ENCODE measurements around the gene LHFPL2. TPM values are rescaled to one million over a fixed set of nuclear protein-coding genes. Genes with fewer than 3 reads are reported as not detected.

Gene LHFPL2
- total and polyA plus RNA-seq, 9 of the 15 experiments (the other 6 are each of a cell fraction or from before 2014, with no cell fraction given) = 1.0 to 6.6 (median 4.6) TPM

DNA sequence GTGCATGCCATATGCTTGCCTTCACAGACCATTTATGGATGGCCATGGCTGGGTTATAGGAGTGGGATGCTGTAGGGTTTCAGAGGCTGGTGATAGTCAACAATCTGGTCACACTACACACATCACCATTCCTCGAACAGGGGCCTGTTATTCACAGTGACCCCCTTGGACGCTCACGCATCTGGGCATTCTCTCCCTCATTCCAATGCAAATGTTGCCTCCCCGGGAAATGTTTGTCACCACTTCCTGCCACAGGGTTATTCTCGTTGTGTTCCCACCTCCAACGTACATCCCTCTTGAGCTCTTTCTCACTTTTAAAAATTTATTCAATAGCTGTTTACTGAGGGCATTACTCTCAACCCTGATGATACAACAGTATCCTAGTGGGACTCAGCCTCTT, 152.8 kb downstream of the LHFPL2 start (continued):
- TF ChIP-seq, protein P1, sequence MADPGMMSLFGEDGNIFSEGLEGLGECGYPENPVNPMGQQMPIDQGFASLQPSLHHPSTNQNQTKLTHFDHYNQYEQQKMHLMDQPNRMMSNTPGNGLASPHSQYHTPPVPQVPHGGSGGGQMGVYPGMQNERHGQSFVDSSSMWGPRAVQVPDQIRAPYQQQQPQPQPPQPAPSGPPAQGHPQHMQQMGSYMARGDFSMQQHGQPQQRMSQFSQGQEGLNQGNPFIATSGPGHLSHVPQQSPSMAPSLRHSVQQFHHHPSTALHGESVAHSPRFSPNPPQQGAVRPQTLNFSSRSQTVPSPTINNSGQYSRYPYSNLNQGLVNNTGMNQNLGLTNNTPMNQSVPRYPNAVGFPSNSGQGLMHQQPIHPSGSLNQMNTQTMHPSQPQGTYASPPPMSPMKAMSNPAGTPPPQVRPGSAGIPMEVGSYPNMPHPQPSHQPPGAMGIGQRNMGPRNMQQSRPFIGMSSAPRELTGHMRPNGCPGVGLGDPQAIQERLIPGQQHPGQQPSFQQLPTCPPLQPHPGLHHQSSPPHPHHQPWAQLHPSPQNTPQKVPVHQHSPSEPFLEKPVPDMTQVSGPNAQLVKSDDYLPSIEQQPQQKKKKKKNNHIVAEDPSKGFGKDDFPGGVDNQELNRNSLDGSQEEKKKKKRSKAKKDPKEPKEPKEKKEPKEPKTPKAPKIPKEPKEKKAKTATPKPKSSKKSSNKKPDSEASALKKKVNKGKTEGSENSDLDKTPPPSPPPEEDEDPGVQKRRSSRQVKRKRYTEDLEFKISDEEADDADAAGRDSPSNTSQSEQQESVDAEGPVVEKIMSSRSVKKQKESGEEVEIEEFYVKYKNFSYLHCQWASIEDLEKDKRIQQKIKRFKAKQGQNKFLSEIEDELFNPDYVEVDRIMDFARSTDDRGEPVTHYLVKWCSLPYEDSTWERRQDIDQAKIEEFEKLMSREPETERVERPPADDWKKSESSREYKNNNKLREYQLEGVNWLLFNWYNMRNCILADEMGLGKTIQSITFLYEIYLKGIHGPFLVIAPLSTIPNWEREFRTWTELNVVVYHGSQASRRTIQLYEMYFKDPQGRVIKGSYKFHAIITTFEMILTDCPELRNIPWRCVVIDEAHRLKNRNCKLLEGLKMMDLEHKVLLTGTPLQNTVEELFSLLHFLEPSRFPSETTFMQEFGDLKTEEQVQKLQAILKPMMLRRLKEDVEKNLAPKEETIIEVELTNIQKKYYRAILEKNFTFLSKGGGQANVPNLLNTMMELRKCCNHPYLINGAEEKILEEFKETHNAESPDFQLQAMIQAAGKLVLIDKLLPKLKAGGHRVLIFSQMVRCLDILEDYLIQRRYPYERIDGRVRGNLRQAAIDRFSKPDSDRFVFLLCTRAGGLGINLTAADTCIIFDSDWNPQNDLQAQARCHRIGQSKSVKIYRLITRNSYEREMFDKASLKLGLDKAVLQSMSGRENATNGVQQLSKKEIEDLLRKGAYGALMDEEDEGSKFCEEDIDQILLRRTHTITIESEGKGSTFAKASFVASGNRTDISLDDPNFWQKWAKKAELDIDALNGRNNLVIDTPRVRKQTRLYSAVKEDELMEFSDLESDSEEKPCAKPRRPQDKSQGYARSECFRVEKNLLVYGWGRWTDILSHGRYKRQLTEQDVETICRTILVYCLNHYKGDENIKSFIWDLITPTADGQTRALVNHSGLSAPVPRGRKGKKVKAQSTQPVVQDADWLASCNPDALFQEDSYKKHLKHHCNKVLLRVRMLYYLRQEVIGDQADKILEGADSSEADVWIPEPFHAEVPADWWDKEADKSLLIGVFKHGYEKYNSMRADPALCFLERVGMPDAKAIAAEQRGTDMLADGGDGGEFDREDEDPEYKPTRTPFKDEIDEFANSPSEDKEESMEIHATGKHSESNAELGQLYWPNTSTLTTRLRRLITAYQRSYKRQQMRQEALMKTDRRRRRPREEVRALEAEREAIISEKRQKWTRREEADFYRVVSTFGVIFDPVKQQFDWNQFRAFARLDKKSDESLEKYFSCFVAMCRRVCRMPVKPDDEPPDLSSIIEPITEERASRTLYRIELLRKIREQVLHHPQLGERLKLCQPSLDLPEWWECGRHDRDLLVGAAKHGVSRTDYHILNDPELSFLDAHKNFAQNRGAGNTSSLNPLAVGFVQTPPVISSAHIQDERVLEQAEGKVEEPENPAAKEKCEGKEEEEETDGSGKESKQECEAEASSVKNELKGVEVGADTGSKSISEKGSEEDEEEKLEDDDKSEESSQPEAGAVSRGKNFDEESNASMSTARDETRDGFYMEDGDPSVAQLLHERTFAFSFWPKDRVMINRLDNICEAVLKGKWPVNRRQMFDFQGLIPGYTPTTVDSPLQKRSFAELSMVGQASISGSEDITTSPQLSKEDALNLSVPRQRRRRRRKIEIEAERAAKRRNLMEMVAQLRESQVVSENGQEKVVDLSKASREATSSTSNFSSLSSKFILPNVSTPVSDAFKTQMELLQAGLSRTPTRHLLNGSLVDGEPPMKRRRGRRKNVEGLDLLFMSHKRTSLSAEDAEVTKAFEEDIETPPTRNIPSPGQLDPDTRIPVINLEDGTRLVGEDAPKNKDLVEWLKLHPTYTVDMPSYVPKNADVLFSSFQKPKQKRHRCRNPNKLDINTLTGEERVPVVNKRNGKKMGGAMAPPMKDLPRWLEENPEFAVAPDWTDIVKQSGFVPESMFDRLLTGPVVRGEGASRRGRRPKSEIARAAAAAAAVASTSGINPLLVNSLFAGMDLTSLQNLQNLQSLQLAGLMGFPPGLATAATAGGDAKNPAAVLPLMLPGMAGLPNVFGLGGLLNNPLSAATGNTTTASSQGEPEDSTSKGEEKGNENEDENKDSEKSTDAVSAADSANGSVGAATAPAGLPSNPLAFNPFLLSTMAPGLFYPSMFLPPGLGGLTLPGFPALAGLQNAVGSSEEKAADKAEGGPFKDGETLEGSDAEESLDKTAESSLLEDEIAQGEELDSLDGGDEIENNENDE (IDR thresholded peaks at IDR 0.05; ENCODE audit: low read depth, low read length) = no peak
- TF ChIP-seq ZNF354B (CRISPR knock-in tag; IDR thresholded peaks at IDR 0.05) = no peak
- no peak for TF ChIP-seq RFX1 (IDR thresholded peaks at IDR 0.05)
- TF ChIP-seq POLR2A (conservative IDR thresholded peaks at IDR 0.05) = no peak
- TF ChIP-seq LEF1 (IDR thresholded peaks at IDR 0.05) = no peak
- no peak for TF ChIP-seq NCOR1 (IDR thresholded peaks at IDR 0.05)

Measured in K562 (cell line).